GM23338 (cell line): ENCODE results near the gene CRYZL1. TPM values are rescaled to one million over a fixed set of nuclear protein-coding genes. Genes with fewer than 3 reads are reported as not detected.

Experiments used
- ATAC-seq: fragments of 200-7000 bp; cut with Tn5 transposase; 3 replicates; pipeline ENCODE4 v1.9.1; 2020
- DNase-seq: peaks from one replicate; pipeline ENCODE4 v3.0.0-alpha.2; 2015; ENCODE audit warnings: low spot score
- H2AFZ ChIP-seq: fragments of 200-600 bp; sonication (generic); 2 replicates; pipeline ENCODE4 v1.8.0; 2016; ENCODE audit warnings: antibody characterized with exemption, mild to moderate bottlenecking, moderate library complexity
- H3F3A ChIP-seq: fragments of 200-600 bp; sonication (generic); replicated peaks from 2 replicates; pipeline ENCODE4 v1.8.0; 2017; ENCODE audit warnings: antibody characterized with exemption, mixed run types, low read depth
- H3K27ac ChIP-seq: fragments of 200-600 bp; sonication (generic); 2 replicates; pipeline ENCODE4 v1.6.1; 2016; ENCODE audit warnings: low read depth
- H3K27me3 ChIP-seq: fragments of 200-600 bp; sonication (generic); 2 replicates; pipeline ENCODE4 v1.8.0; 2016; ENCODE audit warnings: mild to moderate bottlenecking, mixed run types, moderate library complexity; ENCODE audit not compliant: insufficient read depth
- H3K36me3 ChIP-seq: fragments of 200-600 bp; sonication (generic); 2 replicates; pipeline ENCODE4 v1.8.0; 2016; ENCODE audit warnings: mild to moderate bottlenecking; ENCODE audit not compliant: insufficient read depth
- H3K4me1 ChIP-seq: fragments of 200-600 bp; sonication (generic); 2 replicates; pipeline ENCODE4 v1.8.0; 2016; ENCODE audit warnings: mild to moderate bottlenecking, moderate library complexity; ENCODE audit not compliant: insufficient read depth
- H3K4me2 ChIP-seq: fragments of 200-600 bp; sonication (generic); 2 replicates; pipeline ENCODE4 v1.7.1; 2017; ENCODE audit warnings: mixed run types
- H3K4me3 ChIP-seq: fragments of 200-600 bp; sonication (generic); 2 replicates; pipeline ENCODE4 v1.6.1; 2016; ENCODE audit warnings: mixed run types
- H3K79me2 ChIP-seq: fragments of 200-600 bp; sonication (generic); replicated peaks from 2 replicates; pipeline ENCODE4 v1.8.0; 2017; ENCODE audit warnings: mild to moderate bottlenecking; ENCODE audit not compliant: insufficient read depth
- H3K9me2 ChIP-seq: fragments of 200-600 bp; sonication (generic); 2 replicates; pipeline ENCODE4 v1.8.0; 2017; ENCODE audit not compliant: insufficient read depth
- H4K20me1 ChIP-seq: fragments of 200-600 bp; sonication (generic); replicated peaks from 2 replicates; pipeline ENCODE4 v1.8.0; 2017; ENCODE audit warnings: mild to moderate bottlenecking; ENCODE audit not compliant: insufficient read depth
- H3K27ac Mint-ChIP-seq: 2 replicates; pipeline ENCODE4 v1.8.0; 2020; ENCODE audit warnings: inconsistent platforms, mild to moderate bottlenecking, moderate library complexity, mixed read lengths
- H3K27me3 Mint-ChIP-seq: 3 replicates; pipeline ENCODE4 v1.8.0; 2022; ENCODE audit warnings: low read depth, mild to moderate bottlenecking, moderate library complexity, mixed read lengths, inconsistent platforms; ENCODE audit not compliant: insufficient read depth, poor library complexity
- H3K36me3 Mint-ChIP-seq: 3 replicates; pipeline ENCODE4 v1.8.0; 2021; ENCODE audit warnings: low read depth, mild to moderate bottlenecking, inconsistent platforms, moderate library complexity, mixed read lengths
- H3K4me1 Mint-ChIP-seq: 3 replicates; pipeline ENCODE4 v1.8.0; 2020; ENCODE audit warnings: mild to moderate bottlenecking, inconsistent platforms, mixed read lengths
- H3K4me3 Mint-ChIP-seq: 3 replicates; pipeline ENCODE4 v1.8.0; 2021; ENCODE audit warnings: moderate library complexity, mild to moderate bottlenecking, inconsistent platforms, mixed read lengths
- H3K9me3 Mint-ChIP-seq: 3 replicates; pipeline ENCODE4 v1.8.0; 2020; ENCODE audit warnings: moderate library complexity, mild to moderate bottlenecking, inconsistent platforms, mixed read lengths
- CREB1 ChIP-seq: fragments of 250-450 bp; sonication (Bioruptor Pico); IDR thresholded peaks from 2 replicates; pipeline ENCODE4 v1.5.0; 2020; ENCODE audit warnings: low read depth, mild to moderate bottlenecking, moderate library complexity
- EZH2 ChIP-seq: fragments of 200-600 bp; sonication (generic); IDR thresholded peaks from one replicate; pipeline ENCODE4 v1.8.0; 2017; ENCODE audit warnings: antibody characterized with exemption, mild to moderate bottlenecking, low read depth; ENCODE audit not compliant: unreplicated experiment
- EZH2phosphoT487 ChIP-seq: fragments of 200-600 bp; sonication (generic); IDR thresholded peaks from one replicate; pipeline ENCODE4 v1.8.1; 2018; ENCODE audit warnings: antibody characterized with exemption; ENCODE audit not compliant: unreplicated experiment
- JUNB ChIP-seq: IDR thresholded peaks from one replicate; pipeline ENCODE4 v1.6.1; 2016; ENCODE audit warnings: antibody characterized with exemption; ENCODE audit not compliant: unreplicated experiment
- NANOG ChIP-seq: IDR thresholded peaks from 2 replicates; pipeline ENCODE4 v1.6.1; 2016; ENCODE audit warnings: antibody characterized with exemption, borderline replicate concordance
- POLR2AphosphoS5 ChIP-seq: IDR thresholded peaks from 2 replicates; pipeline ENCODE4 v1.6.1; 2016; ENCODE audit warnings: antibody characterized with exemption, low read depth
- STAT1 ChIP-seq: IDR thresholded peaks from one replicate; pipeline ENCODE4 v1.6.1; 2016; ENCODE audit warnings: antibody characterized with exemption; ENCODE audit not compliant: unreplicated experiment
- ZNF114 ChIP-seq: fragments of 250-450 bp; sonication (Bioruptor Pico); IDR thresholded peaks from 2 replicates; pipeline ENCODE4 v1.5.0; 2020; ENCODE audit warnings: mild to moderate bottlenecking, moderate library complexity
- ZNF331 ChIP-seq: fragments of 250-450 bp; sonication (Bioruptor Pico); IDR thresholded peaks from 2 replicates; pipeline ENCODE4 v1.5.0; 2020; ENCODE audit warnings: low read depth, mild to moderate bottlenecking, moderate library complexity
- polyA plus RNA-seq: library from polyadenylated mRNA; unstranded; fragments of >200 nt; fragmentation: Nextera tagmentation; extraction: Ambion mirVana; gene quantifications from 2 replicates; pipeline ENCODE4 v1.2.1, GENCODE V29; 2016
- total RNA-seq: library from RNA; depleted of rRNA; stranded (reverse); fragments of >200 nt; shearing (Covaris generic); gene quantifications from 2 replicates; pipeline ENCODE4 v1.2.3, GENCODE V29; 2014
- TF ChIP-seq, protein P1 (sequence below): IDR thresholded peaks from 2 replicates; pipeline ENCODE4 v1.6.1; 2016; ENCODE audit warnings: antibody characterized with exemption
- TF ChIP-seq, protein P2 (sequence below): fragments of 250-450 bp; sonication (Bioruptor Pico); IDR thresholded peaks from 2 replicates; pipeline ENCODE4 v1.5.0; 2020; ENCODE audit warnings: mild to moderate bottlenecking, moderate library complexity
- TF ChIP-seq, protein P3 (sequence below), 2 experiments: fragments of 200-600 bp in 1 of 2; sonication (generic) in 1 of 2; conservative IDR thresholded peaks; 2 replicates each; pipeline versions ENCODE4 v1.5.1 to v1.6.1; 2016 to 2017; ENCODE audit warnings: antibody characterized with exemption in 2 of 2, low read depth in 2 of 2, mild to moderate bottlenecking in 2 of 2, moderate library complexity in 1 of 2
- TF ChIP-seq, protein P4 (sequence below): IDR thresholded peaks from one replicate; pipeline ENCODE4 v1.6.1; 2018; ENCODE audit warnings: antibody characterized with exemption; ENCODE audit not compliant: unreplicated experiment

Gene CRYZL1
- total and polyA plus RNA-seq, 2 experiments from 2014 or later = 23.8 to 40.5 TPM

DNA sequence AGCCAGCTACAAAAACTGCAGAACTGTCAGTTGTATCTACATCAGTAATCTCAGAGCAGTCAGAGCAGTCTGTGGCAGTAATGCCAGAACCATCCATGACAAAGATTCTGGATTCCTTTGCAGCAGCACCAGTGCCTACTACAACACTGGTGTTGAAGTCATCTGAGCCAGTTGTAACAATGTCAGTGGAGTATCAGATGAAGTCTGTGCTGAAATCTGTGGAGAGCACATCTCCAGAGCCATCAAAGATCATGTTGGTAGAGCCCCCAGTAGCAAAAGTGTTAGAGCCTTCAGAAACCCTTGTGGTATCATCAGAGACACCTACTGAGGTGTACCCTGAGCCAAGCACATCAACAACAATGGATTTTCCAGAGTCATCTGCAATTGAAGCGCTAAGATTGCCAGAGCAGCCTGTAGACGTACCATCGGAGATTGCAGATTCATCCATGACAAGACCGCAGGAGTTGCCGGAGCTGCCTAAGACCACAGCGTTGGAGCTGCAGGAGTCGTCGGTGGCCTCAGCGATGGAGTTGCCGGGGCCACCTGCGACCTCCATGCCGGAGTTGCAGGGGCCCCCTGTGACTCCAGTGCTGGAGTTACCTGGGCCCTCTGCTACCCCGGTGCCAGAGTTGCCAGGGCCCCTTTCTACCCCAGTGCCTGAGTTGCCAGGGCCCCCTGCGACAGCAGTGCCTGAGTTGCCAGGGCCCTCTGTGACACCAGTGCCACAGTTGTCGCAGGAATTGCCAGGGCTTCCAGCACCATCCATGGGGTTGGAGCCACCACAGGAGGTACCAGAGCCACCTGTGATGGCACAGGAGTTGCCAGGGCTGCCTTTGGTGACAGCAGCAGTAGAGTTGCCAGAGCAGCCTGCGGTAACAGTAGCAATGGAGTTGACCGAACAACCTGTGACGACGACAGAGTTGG, 91.4 kb downstream of the CRYZL1 start:
- ATAC-seq (no peak), DNase-seq (no peak)
- Histone ChIP-seq H3K4me1 (no peaks in the 10 kb centered on the region), H4K20me1 (peaks cover 50% of the 10 kb centered on the region), H3K4me2 (no peak overlapping the region), H2AFZ (no peak overlapping the region), H3F3A (peaks cover 10% of the 10 kb centered on the region; the same call in 1 of the 2 replicates), H3K9me2 (no peaks in the 10 kb centered on the region), H3K36me3 (peaks cover 61% of the 10 kb centered on the region), H3K27me3 (no peaks in the 10 kb centered on the region), H3K27ac (no peak overlapping the region), H3K4me3 (no peak overlapping the region), H3K79me2 (peaks cover 98% of the 10 kb centered on the region)
- TF ChIP-seq ZNF114 (CRISPR knock-in tag) = no peak
- no peak for TF ChIP-seq STAT1
- no peak for TF ChIP-seq JUNB
- TF ChIP-seq EZH2phosphoT487 = no peak
- TF ChIP-seq POLR2AphosphoS5 = no peak
- TF ChIP-seq, protein P1, sequence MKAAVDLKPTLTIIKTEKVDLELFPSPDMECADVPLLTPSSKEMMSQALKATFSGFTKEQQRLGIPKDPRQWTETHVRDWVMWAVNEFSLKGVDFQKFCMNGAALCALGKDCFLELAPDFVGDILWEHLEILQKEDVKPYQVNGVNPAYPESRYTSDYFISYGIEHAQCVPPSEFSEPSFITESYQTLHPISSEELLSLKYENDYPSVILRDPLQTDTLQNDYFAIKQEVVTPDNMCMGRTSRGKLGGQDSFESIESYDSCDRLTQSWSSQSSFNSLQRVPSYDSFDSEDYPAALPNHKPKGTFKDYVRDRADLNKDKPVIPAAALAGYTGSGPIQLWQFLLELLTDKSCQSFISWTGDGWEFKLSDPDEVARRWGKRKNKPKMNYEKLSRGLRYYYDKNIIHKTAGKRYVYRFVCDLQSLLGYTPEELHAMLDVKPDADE = no peak
- TF ChIP-seq NANOG = no peak
- TF ChIP-seq, protein P2, sequence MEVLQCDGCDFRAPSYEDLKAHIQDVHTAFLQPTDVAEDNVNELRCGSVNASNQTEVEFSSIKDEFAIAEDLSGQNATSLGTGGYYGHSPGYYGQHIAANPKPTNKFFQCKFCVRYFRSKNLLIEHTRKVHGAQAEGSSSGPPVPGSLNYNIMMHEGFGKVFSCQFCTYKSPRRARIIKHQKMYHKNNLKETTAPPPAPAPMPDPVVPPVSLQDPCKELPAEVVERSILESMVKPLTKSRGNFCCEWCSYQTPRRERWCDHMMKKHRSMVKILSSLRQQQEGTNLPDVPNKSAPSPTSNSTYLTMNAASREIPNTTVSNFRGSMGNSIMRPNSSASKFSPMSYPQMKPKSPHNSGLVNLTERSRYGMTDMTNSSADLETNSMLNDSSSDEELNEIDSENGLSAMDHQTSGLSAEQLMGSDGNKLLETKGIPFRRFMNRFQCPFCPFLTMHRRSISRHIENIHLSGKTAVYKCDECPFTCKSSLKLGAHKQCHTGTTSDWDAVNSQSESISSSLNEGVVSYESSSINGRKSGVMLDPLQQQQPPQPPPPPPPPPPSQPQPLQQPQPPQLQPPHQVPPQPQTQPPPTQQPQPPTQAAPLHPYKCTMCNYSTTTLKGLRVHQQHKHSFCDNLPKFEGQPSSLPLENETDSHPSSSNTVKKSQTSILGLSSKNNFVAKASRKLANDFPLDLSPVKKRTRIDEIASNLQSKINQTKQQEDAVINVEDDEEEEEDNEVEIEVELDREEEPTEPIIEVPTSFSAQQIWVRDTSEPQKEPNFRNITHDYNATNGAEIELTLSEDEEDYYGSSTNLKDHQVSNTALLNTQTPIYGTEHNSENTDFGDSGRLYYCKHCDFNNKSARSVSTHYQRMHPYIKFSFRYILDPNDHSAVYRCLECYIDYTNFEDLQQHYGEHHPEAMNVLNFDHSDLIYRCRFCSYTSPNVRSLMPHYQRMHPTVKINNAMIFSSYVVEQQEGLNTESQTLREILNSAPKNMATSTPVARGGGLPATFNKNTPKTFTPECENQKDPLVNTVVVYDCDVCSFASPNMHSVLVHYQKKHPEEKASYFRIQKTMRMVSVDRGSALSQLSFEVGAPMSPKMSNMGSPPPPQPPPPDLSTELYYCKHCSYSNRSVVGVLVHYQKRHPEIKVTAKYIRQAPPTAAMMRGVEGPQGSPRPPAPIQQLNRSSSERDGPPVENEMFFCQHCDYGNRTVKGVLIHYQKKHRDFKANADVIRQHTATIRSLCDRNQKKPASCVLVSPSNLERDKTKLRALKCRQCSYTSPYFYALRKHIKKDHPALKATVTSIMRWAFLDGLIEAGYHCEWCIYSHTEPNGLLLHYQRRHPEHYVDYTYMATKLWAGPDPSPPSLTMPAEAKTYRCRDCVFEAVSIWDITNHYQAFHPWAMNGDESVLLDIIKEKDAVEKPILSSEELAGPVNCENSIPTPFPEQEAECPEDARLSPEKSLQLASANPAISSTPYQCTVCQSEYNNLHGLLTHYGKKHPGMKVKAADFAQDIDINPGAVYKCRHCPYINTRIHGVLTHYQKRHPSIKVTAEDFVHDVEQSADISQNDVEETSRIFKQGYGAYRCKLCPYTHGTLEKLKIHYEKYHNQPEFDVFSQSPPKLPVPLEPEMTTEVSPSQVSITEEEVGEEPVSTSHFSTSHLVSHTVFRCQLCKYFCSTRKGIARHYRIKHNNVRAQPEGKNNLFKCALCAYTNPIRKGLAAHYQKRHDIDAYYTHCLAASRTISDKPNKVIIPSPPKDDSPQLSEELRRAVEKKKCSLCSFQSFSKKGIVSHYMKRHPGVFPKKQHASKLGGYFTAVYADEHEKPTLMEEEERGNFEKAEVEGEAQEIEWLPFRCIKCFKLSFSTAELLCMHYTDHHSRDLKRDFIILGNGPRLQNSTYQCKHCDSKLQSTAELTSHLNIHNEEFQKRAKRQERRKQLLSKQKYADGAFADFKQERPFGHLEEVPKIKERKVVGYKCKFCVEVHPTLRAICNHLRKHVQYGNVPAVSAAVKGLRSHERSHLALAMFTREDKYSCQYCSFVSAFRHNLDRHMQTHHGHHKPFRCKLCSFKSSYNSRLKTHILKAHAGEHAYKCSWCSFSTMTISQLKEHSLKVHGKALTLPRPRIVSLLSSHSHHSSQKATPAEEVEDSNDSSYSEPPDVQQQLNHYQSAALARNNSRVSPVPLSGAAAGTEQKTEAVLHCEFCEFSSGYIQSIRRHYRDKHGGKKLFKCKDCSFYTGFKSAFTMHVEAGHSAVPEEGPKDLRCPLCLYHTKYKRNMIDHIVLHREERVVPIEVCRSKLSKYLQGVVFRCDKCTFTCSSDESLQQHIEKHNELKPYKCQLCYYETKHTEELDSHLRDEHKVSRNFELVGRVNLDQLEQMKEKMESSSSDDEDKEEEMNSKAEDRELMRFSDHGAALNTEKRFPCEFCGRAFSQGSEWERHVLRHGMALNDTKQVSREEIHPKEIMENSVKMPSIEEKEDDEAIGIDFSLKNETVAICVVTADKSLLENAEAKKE (CRISPR knock-in tag) = no peak
- TF ChIP-seq CREB1 = no peak
- no peak for TF ChIP-seq ZNF331
- TF ChIP-seq, protein P3, sequence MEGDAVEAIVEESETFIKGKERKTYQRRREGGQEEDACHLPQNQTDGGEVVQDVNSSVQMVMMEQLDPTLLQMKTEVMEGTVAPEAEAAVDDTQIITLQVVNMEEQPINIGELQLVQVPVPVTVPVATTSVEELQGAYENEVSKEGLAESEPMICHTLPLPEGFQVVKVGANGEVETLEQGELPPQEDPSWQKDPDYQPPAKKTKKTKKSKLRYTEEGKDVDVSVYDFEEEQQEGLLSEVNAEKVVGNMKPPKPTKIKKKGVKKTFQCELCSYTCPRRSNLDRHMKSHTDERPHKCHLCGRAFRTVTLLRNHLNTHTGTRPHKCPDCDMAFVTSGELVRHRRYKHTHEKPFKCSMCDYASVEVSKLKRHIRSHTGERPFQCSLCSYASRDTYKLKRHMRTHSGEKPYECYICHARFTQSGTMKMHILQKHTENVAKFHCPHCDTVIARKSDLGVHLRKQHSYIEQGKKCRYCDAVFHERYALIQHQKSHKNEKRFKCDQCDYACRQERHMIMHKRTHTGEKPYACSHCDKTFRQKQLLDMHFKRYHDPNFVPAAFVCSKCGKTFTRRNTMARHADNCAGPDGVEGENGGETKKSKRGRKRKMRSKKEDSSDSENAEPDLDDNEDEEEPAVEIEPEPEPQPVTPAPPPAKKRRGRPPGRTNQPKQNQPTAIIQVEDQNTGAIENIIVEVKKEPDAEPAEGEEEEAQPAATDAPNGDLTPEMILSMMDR (conservative IDR thresholded peaks at IDR 0.05; ENCODE audit: low read depth in 2 of 2) = no peak
- TF ChIP-seq, protein P4, sequence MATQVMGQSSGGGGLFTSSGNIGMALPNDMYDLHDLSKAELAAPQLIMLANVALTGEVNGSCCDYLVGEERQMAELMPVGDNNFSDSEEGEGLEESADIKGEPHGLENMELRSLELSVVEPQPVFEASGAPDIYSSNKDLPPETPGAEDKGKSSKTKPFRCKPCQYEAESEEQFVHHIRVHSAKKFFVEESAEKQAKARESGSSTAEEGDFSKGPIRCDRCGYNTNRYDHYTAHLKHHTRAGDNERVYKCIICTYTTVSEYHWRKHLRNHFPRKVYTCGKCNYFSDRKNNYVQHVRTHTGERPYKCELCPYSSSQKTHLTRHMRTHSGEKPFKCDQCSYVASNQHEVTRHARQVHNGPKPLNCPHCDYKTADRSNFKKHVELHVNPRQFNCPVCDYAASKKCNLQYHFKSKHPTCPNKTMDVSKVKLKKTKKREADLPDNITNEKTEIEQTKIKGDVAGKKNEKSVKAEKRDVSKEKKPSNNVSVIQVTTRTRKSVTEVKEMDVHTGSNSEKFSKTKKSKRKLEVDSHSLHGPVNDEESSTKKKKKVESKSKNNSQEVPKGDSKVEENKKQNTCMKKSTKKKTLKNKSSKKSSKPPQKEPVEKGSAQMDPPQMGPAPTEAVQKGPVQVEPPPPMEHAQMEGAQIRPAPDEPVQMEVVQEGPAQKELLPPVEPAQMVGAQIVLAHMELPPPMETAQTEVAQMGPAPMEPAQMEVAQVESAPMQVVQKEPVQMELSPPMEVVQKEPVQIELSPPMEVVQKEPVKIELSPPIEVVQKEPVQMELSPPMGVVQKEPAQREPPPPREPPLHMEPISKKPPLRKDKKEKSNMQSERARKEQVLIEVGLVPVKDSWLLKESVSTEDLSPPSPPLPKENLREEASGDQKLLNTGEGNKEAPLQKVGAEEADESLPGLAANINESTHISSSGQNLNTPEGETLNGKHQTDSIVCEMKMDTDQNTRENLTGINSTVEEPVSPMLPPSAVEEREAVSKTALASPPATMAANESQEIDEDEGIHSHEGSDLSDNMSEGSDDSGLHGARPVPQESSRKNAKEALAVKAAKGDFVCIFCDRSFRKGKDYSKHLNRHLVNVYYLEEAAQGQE = no peak
- TF ChIP-seq EZH2 = no peak
- H3K4me3 Mint-ChIP-seq = no peak overlapping the region
- no peaks in the 10 kb centered on the region for H3K9me3 Mint-ChIP-seq
- H3K27me3 Mint-ChIP-seq = no peaks in the 10 kb centered on the region
- peaks cover 91% of the 10 kb centered on the region for H3K36me3 Mint-ChIP-seq
- no peaks in the 10 kb centered on the region; the same call in 1 of the 3 replicates for H3K4me1 Mint-ChIP-seq
- H3K27ac Mint-ChIP-seq = no peak overlapping the region
